ENCODE results near the gene LPIN1. TPM values are rescaled to one million over a fixed set of nuclear protein-coding genes. Genes with fewer than 3 reads are reported as not detected.

The LPIN1 gene
- total and polyA plus RNA-seq, 2 experiments from 2014 or later: 34.5 to 35.3 TPM

GRCh38 chr2:11711751-11712150, 34.7 kb upstream of the LPIN1 start:
- TF ChIP-seq CTCF (IDR thresholded peaks at IDR 0.05; ENCODE audit: poor library complexity): no peak
- TF ChIP-seq EZH2 (IDR thresholded peaks at IDR 0.05; ENCODE audit: borderline replicate concordance): no peak
- TF ChIP-seq EZH2phosphoT487 (IDR thresholded peaks at IDR 0.05; ENCODE audit: low read depth, severe bottlenecking, unreplicated experiment): no peak
- Histone ChIP-seq H3K9me2 (replicated peaks; ENCODE audit: insufficient read depth) (no peaks in the 10 kb centered on the region), H3K27me3 (no peaks in the 10 kb centered on the region), H3K27ac (no peak overlapping the region), H3K4me1 (ENCODE audit: insufficient read depth) (peaks cover 11% of the 10 kb centered on the region), H4K20me1 (ENCODE audit: insufficient read depth, poor library complexity, severe bottlenecking) (no peaks in the 10 kb centered on the region), H3K4me2 (no peak overlapping the region), H2AFZ (no peak overlapping the region), H3K9me3 (ENCODE audit: low read depth) (no peaks in the 10 kb centered on the region), H3K36me3 (replicated peaks; ENCODE audit: insufficient read depth, low read depth) (no peaks in the 10 kb centered on the region), H3K79me2 (no peaks in the 10 kb centered on the region), H3K4me3 (no peak overlapping the region)
- no peak for DNase-seq (ENCODE audit: low spot score)
- 95% methylated on average over 7 of the region's 8 CpGs for WGBS (ENCODE audit: low lambda C conversion rate, missing lambda C conversion rate)

- H3K4me1 ChIP-seq (ENCODE audit: insufficient read depth): peaks cover 17% of the 10 kb centered on the region
- TF ChIP-seq EZH2phosphoT487 (IDR thresholded peaks at IDR 0.05; ENCODE audit: low read depth, severe bottlenecking, unreplicated experiment) (no peak), EZH2 (IDR thresholded peaks at IDR 0.05; ENCODE audit: borderline replicate concordance) (no peak), CTCF (IDR thresholded peaks at IDR 0.05; ENCODE audit: poor library complexity) (no peak)
- no peaks in the 10 kb centered on the region for H3K9me2 ChIP-seq (replicated peaks; ENCODE audit: insufficient read depth)
- H3K4me2 ChIP-seq: no peak overlapping the region
- H2AFZ ChIP-seq: no peak overlapping the region
- H3K27ac ChIP-seq: no peak overlapping the region
- no peak overlapping the region for H3K4me3 ChIP-seq
- H3K36me3 ChIP-seq (replicated peaks; ENCODE audit: insufficient read depth, low read depth): no peaks in the 10 kb centered on the region
- H3K9me3 ChIP-seq (ENCODE audit: low read depth): no peaks in the 10 kb centered on the region
- no peaks in the 10 kb centered on the region for H3K79me2 ChIP-seq
- H3K27me3 ChIP-seq: no peaks in the 10 kb centered on the region
- H4K20me1 ChIP-seq (ENCODE audit: insufficient read depth, poor library complexity, severe bottlenecking): no peaks in the 10 kb centered on the region
- no peak for DNase-seq (ENCODE audit: low spot score)
- 89% methylated on average over 2 of the region's 2 CpGs for WGBS (ENCODE audit: low lambda C conversion rate, missing lambda C conversion rate)
Observed at GRCh38 chr2:11712866-11713265, 33.6 kb upstream of the LPIN1 start.

GRCh38 chr2:11713815-11714214, 32.6 kb upstream of the LPIN1 start:
- Histone ChIP-seq H3K27me3 (no peaks in the 10 kb centered on the region), H3K27ac (no peak overlapping the region), H4K20me1 (ENCODE audit: insufficient read depth, poor library complexity, severe bottlenecking) (no peaks in the 10 kb centered on the region), H2AFZ (no peak overlapping the region), H3K4me2 (no peak overlapping the region), H3K4me3 (no peak overlapping the region), H3K9me3 (ENCODE audit: low read depth) (no peaks in the 10 kb centered on the region), H3K36me3 (replicated peaks; ENCODE audit: insufficient read depth, low read depth) (no peaks in the 10 kb centered on the region), H3K9me2 (replicated peaks; ENCODE audit: insufficient read depth) (no peaks in the 10 kb centered on the region), H3K79me2 (no peaks in the 10 kb centered on the region), H3K4me1 (ENCODE audit: insufficient read depth) (peaks cover 20% of the 10 kb centered on the region)
- WGBS (ENCODE audit: low lambda C conversion rate, missing lambda C conversion rate): 77% methylated on average over 7 of the region's 7 CpGs
- DNase-seq (ENCODE audit: low spot score): no peak
- TF ChIP-seq CTCF (IDR thresholded peaks at IDR 0.05; ENCODE audit: poor library complexity) (no peak), EZH2phosphoT487 (IDR thresholded peaks at IDR 0.05; ENCODE audit: low read depth, severe bottlenecking, unreplicated experiment) (no peak), EZH2 (IDR thresholded peaks at IDR 0.05; ENCODE audit: borderline replicate concordance) (no peak)
